Epithelial cell of prostate (primary cell): ENCODE results near the gene GRID2IP.
A peak's percentile ranks its signal among the peaks of the same experiment; 100 is the strongest.
"Not testable (repeated sequence)": the region's sequence is repeated elsewhere in the genome, so short reads cannot be mapped to it uniquely, and the experiment has no call there.

Source experiments
- DNase-seq: peaks from one replicate; pipeline ENCODE4 v3.0.0-alpha.2; 2011; ENCODE audit warnings: low read depth, low spot score
- H3K27ac ChIP-seq: fragments of 450-650 bp; 2 replicates; pipeline ENCODE4 v1.5.1; 2017; ENCODE audit warnings: mild to moderate bottlenecking

Gene GRID2IP

DNA sequence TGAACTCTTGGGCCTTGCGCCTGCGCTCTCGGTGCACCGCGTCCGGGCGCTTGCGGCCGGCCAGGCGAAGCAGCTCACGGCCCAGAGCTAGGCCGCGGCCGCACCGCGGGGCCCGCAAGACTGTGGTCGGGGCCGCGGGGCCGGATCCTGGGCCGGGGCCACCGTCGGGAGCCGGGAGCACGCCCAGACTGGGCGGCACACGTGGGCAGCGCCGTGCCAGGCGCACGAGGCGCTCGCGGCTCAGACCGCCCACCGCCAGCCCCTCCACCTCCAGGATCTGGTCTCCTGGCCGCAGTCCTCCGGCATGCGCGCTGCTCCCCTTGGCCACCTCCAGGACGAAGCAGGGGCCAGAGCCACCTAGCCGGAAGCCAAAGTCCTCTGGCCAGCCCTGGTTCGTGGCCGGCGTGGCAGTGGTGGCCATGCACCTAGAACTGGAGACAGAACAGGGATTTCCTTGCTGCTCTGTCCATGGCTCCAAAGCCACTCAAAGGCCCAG lies at the start of gene GRID2IP:
TSS of gene GRID2IP (minus strand) at position 446 of the 496 bp plus-strand sequence. CDS start at position 421, 25 bp downstream.
- no peak for DNase-seq
- H3K27ac ChIP-seq: no peak within 1 kb of the TSS

DNA sequence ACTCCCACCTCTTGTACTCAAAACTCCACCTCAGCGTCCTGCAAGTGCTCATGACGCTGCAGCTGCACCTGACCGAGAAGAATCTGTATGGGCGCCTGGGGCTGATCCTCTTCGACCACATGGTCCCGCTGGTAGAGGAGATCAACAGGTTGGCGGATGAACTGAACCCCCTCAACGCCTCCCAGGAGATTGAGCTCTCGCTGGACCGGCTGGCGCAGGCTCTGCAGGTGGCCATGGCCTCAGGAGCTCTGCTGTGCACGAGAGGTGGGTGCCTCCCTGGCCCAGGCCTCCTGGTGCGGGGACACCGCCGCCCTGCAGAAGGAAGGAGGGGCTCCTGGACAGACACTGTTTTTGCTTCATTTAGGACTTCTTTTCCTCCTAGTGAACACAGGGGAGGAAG lies 48.8 kb upstream of the GRID2IP start:
- H3K27ac ChIP-seq: no peak overlapping the region
- DNase-seq: no peak

DNA sequence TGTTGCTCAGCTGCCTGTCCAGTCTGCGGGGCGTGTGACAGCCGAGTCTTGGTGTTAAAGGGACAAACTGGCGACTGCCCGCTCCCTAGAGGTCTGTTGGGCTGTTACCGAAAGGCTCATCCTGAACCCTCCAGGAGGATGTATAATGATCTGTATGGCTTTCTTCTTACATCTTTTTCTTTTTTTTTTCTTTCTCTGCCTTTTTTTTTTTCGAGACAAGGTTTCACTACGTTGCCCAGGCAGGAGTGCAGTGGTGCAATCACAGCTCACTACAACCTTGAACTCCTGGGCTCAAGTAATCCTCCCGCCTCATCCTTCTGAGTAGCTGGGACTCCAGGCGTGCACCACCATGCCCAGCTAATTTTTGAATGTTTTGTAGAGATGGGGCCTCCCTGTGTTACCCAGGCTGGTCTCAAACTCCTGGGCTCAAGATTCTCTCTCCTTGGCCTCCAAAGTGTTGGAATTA lies 39.4 kb upstream of the GRID2IP start:
- peak overlapping the region; percentile 70 for H3K27ac ChIP-seq
- DNase-seq: no peak

DNA sequence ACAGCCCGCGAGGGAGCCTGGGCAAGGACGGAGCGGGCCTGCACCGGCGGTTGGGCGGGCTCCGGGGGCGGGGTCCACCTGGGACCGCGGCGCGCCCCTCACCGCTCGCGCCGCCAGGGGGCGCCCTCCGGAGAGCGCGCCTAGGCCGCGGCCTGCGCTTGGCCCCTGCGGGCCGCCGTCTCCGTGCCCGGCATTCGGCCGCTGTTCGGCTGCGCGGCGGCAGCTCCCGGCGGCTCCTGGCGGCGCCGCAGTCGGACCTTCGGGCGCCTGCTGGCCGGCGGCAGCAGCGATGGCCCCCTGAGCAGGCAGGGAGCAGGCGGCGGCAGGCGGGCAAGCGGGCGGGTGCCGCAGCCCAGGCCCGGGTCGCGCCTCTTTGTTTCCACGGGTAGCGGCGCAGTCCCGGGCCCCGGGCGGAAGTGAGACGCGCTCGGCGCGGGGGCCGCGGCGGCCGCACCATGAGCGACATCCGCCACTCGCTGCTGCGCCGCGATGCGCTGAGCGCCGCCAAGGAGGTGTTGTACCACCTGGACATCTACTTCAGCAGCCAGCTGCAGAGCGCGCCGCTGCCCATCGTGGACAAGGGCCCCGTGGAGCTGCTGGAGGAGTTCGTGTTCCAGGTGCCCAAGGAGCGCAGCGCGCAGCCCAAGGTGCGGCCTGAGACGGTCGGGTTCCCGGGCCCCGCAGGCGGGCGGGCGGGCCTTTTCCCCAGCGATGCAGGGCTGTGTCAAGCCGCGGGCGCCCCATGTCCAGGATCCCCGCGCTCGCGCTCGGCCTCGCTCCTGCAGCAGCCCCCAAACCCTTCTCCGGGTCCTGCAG lies 38.8 kb upstream of the GRID2IP start, which contains the start of gene INTS15:
TSS of gene INTS15 (plus strand) at position 193 of the 816 bp plus-strand sequence. CDS start at position 456, 263 bp downstream.
- peak within 1 kb of the TSS; percentile 70 for H3K27ac ChIP-seq
- DNase-seq: no peak

DNA sequence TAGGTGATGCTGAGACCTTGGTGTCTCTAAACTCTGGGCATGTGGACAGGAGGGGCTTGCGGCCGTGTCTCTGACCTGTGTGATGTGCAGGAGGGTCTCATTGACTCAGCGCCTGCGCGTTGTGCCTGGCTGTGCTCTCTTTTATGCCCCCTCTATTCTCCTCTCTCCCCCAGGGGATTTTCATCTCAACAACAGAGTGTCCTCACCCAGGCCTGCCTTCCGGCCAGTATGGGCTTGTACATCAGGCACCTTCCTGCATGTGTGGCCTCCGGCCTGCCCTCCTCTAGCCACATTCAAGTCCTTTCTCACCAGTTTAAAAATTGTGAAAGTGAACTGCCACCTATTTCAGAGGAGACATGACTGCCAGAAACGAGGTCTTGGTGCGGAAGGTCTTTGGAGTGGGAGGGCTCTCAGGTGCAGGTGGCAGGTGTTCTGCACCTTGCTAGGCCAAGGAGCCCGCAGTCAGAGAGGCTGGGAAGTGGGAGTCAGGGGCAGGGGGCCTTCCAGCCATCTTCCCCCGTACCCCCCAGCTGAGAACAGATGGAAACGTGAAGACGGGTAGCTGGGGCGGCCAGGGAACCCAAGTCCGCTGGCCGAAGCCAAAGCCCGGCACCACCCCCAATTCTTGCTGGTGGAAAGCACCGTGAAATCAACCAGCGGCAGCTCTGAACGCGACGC lies 38.0 kb upstream of the GRID2IP start:
- no peak for DNase-seq
- peak overlapping the region; percentile 70 for H3K27ac ChIP-seq

DNA sequence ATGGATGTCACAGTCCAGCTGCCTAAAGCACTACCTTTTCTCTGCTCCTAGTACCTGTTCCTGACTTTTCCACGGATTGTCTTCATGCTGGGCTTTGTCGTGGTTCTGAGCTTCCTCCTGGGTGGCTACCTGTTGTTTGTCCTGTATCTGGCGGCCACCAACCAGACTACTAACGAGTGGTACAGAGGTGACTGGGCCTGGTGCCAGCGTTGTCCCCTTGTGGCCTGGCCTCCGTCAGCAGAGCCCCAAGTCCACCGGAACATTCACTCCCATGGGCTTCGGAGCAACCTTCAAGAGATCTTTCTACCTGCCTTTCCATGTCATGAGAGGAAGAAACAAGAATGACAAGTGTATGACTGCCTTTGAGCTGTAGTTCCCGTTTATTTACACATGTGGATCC lies 37.3 kb upstream of the GRID2IP start:
- DNase-seq: no peak
- no peak overlapping the region for H3K27ac ChIP-seq

DNA sequence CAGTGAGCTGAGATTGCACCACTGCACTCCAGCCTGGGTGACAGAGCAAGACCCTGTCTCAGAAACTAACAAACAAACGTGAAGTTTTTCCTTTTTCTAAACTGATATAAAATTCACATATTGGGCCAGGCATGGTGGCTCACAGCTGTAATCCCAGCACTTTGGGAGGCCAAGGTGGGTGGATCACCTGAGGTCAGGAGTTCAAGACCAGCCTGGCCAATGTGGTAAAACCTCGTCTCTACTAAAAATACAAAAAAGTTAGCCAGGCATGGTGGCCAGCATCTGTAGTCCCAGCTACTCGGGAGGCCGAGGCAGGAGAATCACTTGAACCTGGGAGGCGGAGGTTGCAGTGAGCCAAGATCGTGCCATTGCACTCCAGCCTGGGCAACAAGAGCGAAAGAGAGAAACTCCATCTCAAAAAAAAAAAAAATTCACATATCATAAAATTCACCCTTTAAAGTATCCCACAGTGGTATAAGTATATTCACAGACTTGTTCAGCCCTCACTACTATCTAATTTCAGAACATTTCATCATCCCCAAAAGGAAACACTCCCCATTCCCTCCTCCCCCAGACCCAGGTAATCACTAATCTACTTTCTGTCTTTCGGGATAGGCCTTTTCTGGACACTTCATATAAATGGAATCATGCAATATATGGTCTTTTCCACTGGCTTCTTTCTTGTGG lies 34.6 kb upstream of the GRID2IP start:
- H3K27ac ChIP-seq, DNase-seq: not testable (repeated sequence)

DNA sequence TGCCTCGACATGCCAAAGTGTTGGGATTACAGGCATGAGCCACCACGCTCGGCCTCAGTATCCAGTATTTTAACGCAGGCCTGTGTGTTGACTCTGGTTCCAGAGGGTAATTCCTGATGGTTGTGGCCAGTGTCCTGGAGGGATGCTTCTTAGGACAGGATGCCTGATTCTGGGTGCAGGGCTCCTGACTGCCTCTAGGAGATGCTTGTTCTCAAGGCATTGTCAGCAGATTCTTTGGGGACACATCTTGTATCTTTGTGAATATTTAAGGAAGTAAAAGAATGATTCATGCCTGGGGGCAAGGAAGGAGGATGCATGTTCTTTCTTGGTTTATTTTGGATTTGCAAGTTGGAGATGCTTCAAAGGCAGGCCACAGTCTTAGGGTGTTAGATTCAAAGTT lies 28.2 kb upstream of the GRID2IP start:
- no peak overlapping the region for H3K27ac ChIP-seq
- DNase-seq: no peak

DNA sequence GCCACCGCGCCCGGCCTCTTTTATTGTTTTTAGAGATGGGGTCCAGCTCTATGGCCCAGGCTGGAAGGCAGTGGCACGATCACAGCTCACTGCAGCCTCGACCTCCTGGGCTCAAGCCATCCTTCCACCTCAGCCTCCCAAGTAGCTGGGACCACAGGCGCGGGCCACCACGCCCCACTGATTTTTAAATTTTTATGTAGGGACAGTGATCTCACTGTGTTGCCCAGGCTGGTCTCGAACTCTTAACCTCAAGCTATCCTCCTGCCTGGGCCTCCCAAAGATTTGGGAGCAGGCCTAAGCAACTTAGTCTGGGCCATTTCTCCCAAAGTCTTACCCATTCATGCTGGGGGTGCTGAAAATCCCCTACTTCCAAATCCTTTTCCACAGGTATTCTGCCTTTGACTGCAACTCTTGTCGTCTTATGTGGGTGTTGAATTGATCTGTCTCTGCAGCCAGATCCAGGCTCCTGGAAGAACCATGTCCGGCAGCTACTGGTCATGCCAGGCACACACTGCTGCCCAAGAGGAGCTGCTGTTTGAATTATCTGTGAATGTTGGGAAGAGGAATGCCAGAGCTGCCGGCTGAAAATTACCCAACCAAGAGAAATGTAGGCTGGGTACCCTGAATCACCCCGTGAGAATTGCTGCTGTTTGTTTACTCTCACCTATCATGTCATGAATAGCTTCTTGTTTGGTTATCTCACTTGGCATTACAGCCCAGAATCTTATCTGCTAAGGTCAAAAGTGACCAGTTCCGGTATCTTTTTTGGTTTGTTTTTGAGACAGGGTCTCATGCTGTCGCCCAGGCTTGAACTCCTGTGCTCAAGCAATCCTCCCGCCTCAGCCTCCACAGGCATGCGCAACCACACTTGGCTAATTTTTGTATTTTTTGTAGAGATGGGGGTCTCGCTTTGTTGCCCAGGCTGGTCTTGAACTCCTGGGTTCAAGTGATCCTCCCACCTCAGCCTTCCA lies 27.1 kb upstream of the GRID2IP start:
- H3K27ac ChIP-seq: peak overlapping the region; percentile 78
- DNase-seq: no peak

DNA sequence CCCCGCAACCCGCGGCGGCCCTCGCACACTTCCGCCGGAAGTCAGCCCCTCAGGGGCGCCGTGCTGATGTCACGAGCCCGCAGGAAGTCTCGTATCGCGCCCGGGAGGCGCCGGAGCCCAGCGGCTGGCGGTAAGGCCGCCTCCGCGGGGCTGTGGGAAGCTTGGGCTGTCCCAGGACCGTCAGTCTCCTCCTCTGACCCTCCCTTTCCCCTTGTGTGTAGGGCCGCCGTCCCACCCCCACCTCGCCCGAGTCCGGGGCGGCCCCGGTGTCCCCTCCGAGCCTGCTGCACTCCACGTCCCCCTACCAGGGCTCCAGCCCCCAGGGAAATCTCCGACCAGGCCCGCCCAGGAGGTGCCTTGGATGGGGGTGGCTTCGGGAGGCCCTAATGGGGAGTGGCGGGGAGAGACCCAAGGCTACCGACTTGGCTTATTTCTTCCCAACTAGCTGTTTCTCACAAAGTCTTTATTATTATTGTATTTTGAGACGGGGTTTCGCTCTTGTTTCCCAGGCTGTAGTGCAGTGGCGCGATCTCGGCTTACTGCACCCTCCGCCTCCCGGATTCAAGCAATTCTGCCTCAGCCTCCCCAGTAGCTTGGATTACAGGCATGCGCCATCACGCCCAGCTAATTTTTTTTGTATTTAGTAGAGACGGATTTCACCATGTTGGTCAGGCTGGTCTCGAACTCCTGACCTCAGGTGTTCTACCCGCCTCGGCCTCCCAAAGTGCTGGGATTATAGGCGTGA lies 26.3 kb upstream of the GRID2IP start, which contains the start of gene ZDHHC4:
TSS of gene ZDHHC4 (plus strand) at position 86 of the 745 bp plus-strand sequence. CDS start 3,108 bp downstream, outside the sequence.
- H3K27ac ChIP-seq: peak within 1 kb of the TSS; percentile 78
- no peak for DNase-seq

DNA sequence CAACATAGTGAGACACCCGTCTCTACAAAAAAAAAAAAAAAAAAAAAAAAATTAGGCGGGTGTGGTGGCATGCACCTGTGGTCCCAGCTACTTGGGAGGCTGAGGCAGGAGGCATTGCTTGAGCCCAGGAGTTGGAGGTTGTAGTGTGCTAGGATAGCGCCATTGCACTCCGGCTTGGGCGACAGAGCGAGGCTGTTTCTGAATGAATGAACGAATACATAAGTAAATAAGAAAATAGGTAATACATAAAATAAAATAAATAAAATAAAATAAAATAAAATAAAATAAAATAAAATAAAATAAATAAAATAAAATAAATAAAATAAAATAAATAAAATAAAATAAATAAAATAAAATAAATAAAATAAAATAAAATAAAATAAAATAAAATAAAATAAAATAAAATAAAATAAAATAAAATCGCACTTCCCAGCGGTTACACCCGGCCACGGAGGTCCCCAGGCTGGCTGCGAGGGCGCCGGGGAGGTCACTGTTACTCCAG lies 25.7 kb upstream of the GRID2IP start:
- not testable (repeated sequence) for DNase-seq

DNA sequence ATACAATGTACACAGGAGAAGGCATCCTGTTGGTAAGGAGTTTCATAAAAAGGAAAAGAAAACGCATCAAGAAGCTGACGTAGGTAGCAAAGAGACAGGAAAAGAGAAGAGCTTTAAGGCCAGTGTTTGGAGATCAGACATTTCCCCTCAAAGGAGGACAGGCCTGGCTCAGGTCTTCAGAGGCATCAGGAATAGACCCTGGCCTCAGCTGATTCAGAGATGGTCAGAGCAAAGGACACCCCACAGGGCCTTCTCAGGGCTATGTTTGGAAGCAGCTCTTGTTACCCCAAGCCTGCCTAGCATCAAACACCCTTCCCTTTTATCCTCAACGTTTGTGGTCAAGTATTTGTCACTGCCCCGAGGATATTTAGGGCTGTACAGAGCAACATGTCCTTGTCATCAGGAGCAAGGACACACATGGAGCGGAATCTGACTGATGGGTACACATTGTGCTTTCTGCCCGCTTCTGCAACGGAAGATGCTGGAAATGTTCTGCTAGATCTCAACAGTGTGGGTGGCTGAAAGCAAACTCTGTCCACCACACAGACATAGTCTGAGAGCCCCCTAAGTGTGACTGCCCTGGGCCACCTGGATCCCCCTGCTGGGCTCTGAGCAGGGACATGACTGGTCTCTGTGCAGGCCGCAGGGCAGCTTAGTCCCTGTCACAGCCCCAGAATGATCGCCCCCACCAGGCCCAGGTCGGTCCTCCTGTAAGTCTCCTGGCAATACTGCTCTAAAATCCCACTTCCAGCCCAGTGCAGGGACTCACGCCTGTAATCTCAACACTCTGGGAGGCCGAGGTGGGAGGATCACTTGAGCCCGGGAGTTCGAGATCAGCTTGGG lies 25.0 kb upstream of the GRID2IP start:
- no peak for DNase-seq
- H3K27ac ChIP-seq: no peak overlapping the region

More for the DNA sequence above, 25.7 kb upstream of the GRID2IP start:
- peak overlapping the region; percentile 78 for H3K27ac ChIP-seq

DNA sequence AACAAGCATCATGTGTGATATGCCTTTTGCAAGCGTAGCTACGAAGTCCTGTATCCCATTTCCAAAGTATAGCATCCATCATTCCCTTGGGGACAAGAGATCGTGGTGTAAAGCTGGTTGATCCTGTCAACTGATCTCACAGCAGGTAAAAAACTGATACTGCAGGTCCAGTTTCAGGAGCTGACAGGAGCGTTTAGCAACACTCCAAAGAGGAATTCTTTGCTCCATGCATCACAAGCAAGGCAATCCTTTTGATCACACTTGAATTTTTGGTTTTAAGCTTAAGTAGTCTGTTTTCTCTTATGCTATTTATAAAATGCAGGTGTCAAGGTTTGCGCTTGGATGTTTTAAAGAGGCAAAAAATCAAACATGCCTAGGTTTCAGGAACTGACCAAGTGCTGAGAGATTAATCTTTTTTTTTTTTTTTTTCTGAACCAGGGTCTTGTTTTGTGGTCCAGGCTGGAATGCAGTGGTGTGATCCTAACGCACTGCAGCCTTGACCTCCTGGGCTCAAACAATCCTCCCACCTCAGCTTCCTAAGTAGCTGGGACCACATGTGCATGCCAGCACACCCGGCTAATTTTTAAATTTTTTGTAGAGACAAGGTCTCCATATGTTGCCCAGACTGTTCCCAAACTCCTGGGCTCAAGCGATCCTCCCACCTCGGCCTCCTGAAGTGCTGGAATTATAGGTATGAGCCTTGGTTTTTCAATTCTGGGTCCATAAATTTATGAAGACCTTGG lies 24.2 kb upstream of the GRID2IP start:
- H3K27ac ChIP-seq: no peak overlapping the region
- DNase-seq: no peak

DNA sequence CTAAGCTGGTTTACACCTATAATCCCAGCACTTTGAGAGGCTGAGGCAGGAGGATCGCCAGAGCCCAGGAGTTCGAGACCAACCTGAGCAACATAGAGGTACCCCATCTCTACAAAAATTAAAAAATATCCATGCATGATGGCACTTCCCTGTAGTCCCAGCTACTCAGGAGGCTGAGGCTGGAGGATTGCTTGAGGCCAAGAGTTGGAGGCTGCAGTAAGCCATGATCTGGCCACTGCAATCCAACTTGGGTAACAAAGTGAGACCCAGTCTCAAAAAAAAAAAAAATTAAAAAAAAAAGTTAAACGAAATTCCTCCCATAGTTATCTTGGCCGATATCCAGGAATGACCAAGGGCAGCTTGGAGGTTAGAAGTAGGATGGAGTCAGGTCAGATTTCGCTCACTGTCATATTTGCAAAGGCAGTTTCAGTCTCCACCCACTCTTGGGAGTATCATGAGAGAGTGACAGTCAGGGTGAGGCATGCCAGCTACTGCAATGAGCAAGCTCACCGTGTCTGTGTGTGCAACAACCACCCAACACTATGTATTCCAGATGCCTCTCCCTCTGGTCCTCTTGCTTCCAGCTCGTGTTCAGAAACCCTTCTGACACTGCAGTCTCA lies 20.0 kb upstream of the GRID2IP start:
- no peak overlapping the region for H3K27ac ChIP-seq
- no peak for DNase-seq

DNA sequence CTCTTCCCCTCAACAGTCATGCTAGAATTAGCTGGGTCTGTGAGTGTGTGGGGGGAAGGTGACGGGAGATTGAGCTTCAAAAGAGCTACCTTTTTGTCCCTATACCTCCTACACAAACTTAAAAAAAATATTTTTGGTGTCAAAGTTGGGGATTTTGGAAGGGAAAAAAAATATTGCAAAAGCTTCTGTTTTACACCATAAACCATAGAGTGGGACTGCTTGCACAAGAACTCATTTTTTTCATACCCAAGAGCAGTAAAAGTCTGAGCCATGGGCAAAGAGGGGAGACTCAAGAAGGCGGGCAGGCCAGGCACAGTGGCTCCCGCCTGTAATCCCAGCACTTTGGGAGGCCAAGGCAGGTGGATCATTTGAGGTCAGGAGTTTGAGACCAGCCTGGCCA lies 16.6 kb upstream of the GRID2IP start:
- no peak overlapping the region for H3K27ac ChIP-seq
- no peak for DNase-seq

DNA sequence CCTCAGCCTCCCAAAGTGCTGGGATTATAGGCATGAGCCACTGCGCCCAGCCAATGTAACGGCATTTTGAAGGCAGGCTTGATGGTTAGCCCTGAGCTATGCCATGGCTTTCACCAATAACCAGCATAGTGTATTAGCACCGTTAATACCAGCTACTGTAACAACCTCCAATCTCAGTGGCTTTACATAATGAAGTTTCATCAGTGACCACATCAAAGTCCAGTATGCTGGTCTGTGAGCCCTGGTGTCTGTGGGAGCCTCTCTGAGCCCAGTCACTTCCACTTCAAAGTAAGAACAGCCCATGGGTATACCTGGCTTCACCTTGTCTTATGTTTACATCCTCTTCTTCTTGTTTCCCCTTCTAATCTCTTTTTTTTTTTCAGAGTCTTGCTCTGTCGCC lies 14.4 kb upstream of the GRID2IP start:
- no peak for DNase-seq
- H3K27ac ChIP-seq: no peak overlapping the region
